ENCODE data around the gene ATIC. TPM values are rescaled to one million over a fixed set of nuclear protein-coding genes. Genes with fewer than 3 reads are reported as not detected.
A peak's percentile ranks its signal among the peaks of the same experiment; 100 is the strongest.

The ATIC gene
- polyA plus RNA-seq, 1 experiment = 114 TPM

DNA sequence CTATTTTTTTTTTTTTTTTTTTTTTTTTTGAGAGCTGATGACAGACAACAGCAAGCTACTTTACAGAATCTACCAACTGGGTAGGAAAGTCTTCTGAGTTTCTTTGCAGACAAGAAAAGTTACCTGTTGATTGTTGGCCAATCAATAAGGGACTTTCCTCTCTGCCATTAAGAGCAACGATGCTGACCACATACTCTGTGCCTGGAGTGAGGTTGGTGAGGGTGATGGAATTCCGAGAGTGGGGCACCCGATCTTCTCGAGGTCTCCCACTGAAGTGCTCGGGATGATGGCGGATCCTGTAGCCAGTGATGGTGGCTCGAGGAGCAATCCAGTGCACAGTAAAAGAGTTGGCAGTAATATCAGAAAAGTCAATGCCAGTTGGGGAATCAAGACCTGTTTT is 74.7 kb downstream of the ATIC start:
- Histone ChIP-seq H3K4me3 (ENCODE audit: low read depth, low read length) (no peak overlapping the region), H3K27ac (ENCODE audit: low read depth, low read length) (peak overlapping the region; percentile 33), H3K9me3 (ENCODE audit: control insufficient read depth, insufficient read depth, low read length) (no peaks in the 10 kb centered on the region), H3K27me3 (ENCODE audit: control insufficient read depth, insufficient read depth, low read length) (no peaks in the 10 kb centered on the region)
- DNase-seq (ENCODE audit: low read depth, low spot score) = no peak
- CTCF ChIA-PET = interaction anchor here (1.5 kb wide), 1 partner anchor 11 kb away, joined by 3 read pairs; no protein-coding TSS in a partner anchor
- POLR2A ChIA-PET = interaction anchor here (0.6 kb wide), 1 partner anchor 33 kb away, joined by 5 read pairs; no protein-coding TSS in a partner anchor
- TF ChIP-seq, protein P1, sequence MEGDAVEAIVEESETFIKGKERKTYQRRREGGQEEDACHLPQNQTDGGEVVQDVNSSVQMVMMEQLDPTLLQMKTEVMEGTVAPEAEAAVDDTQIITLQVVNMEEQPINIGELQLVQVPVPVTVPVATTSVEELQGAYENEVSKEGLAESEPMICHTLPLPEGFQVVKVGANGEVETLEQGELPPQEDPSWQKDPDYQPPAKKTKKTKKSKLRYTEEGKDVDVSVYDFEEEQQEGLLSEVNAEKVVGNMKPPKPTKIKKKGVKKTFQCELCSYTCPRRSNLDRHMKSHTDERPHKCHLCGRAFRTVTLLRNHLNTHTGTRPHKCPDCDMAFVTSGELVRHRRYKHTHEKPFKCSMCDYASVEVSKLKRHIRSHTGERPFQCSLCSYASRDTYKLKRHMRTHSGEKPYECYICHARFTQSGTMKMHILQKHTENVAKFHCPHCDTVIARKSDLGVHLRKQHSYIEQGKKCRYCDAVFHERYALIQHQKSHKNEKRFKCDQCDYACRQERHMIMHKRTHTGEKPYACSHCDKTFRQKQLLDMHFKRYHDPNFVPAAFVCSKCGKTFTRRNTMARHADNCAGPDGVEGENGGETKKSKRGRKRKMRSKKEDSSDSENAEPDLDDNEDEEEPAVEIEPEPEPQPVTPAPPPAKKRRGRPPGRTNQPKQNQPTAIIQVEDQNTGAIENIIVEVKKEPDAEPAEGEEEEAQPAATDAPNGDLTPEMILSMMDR (IDR thresholded peaks at IDR 0.05; ENCODE audit: low read depth, low read length) = no peak

DNA sequence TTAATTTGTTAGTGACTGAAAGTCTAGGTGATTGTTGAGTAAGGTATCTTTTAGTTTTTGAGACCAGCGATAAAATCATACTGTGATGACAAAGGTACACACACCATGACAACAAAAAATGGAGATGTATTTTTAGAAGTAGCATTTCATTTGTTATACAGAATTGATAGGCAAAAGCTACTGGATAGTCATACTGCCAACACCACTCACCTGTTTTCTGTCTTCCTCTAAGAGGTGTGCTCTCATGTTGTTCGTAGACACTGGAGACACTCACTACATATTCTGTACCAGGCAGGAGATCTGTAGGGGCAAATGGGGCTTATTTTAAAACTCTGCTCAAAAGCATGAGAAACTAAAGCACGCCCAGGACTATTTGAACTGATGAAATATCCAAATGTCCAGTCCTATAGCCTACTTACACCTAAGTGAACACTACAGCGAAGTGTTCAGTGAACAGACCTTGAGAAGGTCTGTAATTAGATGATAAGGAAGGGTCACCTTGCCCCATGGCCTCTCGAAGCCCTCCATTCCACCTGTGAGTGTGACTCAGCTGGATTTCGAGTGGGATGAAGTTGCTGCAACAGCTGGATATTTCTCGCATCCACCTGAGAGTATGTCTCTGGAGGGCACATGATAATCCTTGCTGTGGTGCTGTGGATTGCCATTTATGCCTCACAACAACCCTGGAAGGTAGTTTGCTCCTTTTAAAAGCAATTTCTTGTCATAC is 76.3 kb downstream of the ATIC start:
- no peak for DNase-seq (ENCODE audit: low read depth, low spot score)
- ChIA-PET CTCF (interaction anchor here (1.5 kb wide), 1 partner anchor 9 kb away, joined by 3 read pairs; no protein-coding TSS in a partner anchor), POLR2A (no interaction called here)
- no peak overlapping the region for H3K27ac ChIP-seq (ENCODE audit: low read depth, low read length)
- no peaks in the 10 kb centered on the region for H3K27me3 ChIP-seq (ENCODE audit: control insufficient read depth, insufficient read depth, low read length)
- TF ChIP-seq, protein P1 (IDR thresholded peaks at IDR 0.05; ENCODE audit: low read depth, low read length) = no peak
- no peak overlapping the region for H3K4me3 ChIP-seq (ENCODE audit: low read depth, low read length)
- no peaks in the 10 kb centered on the region for H3K9me3 ChIP-seq (ENCODE audit: control insufficient read depth, insufficient read depth, low read length)

DNA sequence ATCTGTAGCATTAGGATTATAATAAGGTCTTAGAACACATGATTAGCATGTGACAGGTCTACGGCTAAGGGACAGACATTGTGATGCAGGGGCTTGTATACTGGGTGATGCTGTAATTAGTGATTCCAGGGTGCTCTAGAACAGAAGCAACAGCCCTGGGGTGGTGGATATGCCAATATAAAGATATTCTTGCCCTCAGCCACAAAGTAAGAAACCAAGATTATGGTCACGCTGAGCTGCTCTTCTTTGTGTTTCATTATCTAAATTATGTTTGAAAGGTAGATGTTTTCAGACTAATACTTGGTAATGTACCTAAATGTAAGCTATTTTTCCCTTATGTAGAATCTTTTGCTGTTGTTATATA is 78.7 kb downstream of the ATIC start:
- no peak overlapping the region for H3K27ac ChIP-seq (ENCODE audit: low read depth, low read length)

DNA sequence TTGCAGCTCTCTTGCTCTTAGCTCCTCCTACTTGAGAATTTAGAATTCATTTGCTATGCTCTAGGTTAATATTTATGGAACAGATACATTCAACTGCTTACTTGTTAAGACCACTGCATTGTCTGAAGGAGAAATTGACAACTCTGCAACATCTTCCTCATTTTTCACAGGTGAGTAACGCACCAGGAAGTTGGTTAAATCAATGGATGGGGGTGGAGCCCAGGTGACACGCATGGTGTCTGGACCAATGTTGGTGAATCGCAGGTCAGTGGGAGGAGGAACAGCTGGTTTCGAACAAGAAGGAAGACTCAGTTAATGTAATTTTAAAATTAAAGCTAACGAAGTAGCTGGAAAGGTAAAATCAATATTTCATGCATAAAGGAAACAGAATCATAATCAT is 79.7 kb downstream of the ATIC start:
- Histone ChIP-seq H3K27ac (ENCODE audit: low read depth, low read length) (no peak overlapping the region), H3K9me3 (ENCODE audit: control insufficient read depth, insufficient read depth, low read length) (no peaks in the 10 kb centered on the region), H3K27me3 (ENCODE audit: control insufficient read depth, insufficient read depth, low read length) (no peaks in the 10 kb centered on the region), H3K4me3 (ENCODE audit: low read depth, low read length) (no peak overlapping the region)
- DNase-seq (ENCODE audit: low read depth, low spot score) = no peak
- CTCF ChIA-PET = interaction anchor here (0.6 to 1.4 kb wide), 2 partner anchors 19 to 48 kb away, joined by 4 read pairs; no protein-coding TSS in a partner anchor
- POLR2A ChIA-PET = interaction anchor here (0.6 kb wide), 1 partner anchor 393 kb away, joined by 5 read pairs; no protein-coding TSS in a partner anchor
- TF ChIP-seq, protein P1 (IDR thresholded peaks at IDR 0.05; ENCODE audit: low read depth, low read length) = no peak

More for the DNA sequence above, 78.7 kb downstream of the ATIC start:
- H3K27me3 ChIP-seq (ENCODE audit: control insufficient read depth, insufficient read depth, low read length) = no peaks in the 10 kb centered on the region
- no peak overlapping the region for H3K4me3 ChIP-seq (ENCODE audit: low read depth, low read length)
- no peak for DNase-seq (ENCODE audit: low read depth, low spot score)
- ChIA-PET POLR2A (no interaction called here), CTCF (interaction anchor here (1.4 kb wide), 1 partner anchor 18 kb away, joined by 4 read pairs; no protein-coding TSS in a partner anchor)
- TF ChIP-seq, protein P1 (IDR thresholded peaks at IDR 0.05; ENCODE audit: low read depth, low read length) = no peak
- H3K9me3 ChIP-seq (ENCODE audit: control insufficient read depth, insufficient read depth, low read length) = no peaks in the 10 kb centered on the region

DNA sequence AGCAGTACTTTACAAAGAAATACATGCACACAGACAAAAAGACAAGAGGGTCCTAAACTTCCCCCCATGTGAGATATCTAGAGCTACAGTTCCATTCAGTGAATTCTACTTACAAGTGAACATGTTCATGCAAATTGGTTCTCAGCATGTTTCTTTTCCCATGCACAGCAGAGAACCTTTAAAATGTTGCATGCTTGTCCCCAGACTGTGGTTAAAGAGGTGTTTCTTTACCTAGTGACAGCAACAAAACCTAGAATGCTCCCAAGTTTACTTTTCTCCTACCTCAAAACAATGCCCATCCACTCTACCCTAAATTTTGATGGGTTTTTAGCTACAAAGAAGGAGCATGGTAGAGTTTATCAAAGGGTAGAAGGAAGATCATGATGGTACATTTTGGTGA is 80.3 kb downstream of the ATIC start:
- TF ChIP-seq, protein P1 (IDR thresholded peaks at IDR 0.05; ENCODE audit: low read depth, low read length) = no peak
- POLR2A ChIA-PET = interaction anchor here (0.6 kb wide), 1 partner anchor 392 kb away, joined by 5 read pairs; no protein-coding TSS in a partner anchor

More for the DNA sequence above, 80.3 kb downstream of the ATIC start:
- Histone ChIP-seq H3K27ac (ENCODE audit: low read depth, low read length) (no peak overlapping the region), H3K27me3 (ENCODE audit: control insufficient read depth, insufficient read depth, low read length) (no peaks in the 10 kb centered on the region), H3K9me3 (ENCODE audit: control insufficient read depth, insufficient read depth, low read length) (no peaks in the 10 kb centered on the region), H3K4me3 (ENCODE audit: low read depth, low read length) (no peak overlapping the region)
- no peak for DNase-seq (ENCODE audit: low read depth, low spot score)
- CTCF ChIA-PET = no interaction called here

Data from AG04450 (cell line).